Measurements from ENCODE around the gene GTPBP8.

Gene GTPBP8

GRCh38 chr3:112963683-112964082, 27.1 kb upstream of the GTPBP8 start:
- TF ChIP-seq TCF12 (IDR thresholded peaks at IDR 0.05; ENCODE audit: low read depth) (no peak), EGR1 (IDR thresholded peaks at IDR 0.05) (no peak), YY1 (IDR thresholded peaks at IDR 0.05; ENCODE audit: low read depth) (no peak), TEAD4 (IDR thresholded peaks at IDR 0.05) (no peak), NFIC (IDR thresholded peaks at IDR 0.05) (no peak), USF1 (IDR thresholded peaks at IDR 0.05) (no peak), ZBTB7A (IDR thresholded peaks at IDR 0.05; ENCODE audit: low read depth) (no peak), RAD21 (IDR thresholded peaks at IDR 0.05; ENCODE audit: low read depth) (no peak), CEBPB (IDR thresholded peaks at IDR 0.05) (no peak), MAX (IDR thresholded peaks at IDR 0.05) (no peak), EP300 (IDR thresholded peaks at IDR 0.05; ENCODE audit: borderline replicate concordance) (no peak), FOXM1 (IDR thresholded peaks at IDR 0.05; ENCODE audit: borderline replicate concordance, low read depth) (no peak), CREB1 (IDR thresholded peaks at IDR 0.05; ENCODE audit: low read depth) (no peak), REST (IDR thresholded peaks at IDR 0.05; ENCODE audit: low read depth) (no peak)

- TF ChIP-seq REST (IDR thresholded peaks at IDR 0.05; ENCODE audit: low read depth) (no peak), MAX (IDR thresholded peaks at IDR 0.05) (no peak), NFIC (IDR thresholded peaks at IDR 0.05) (no peak), TEAD4 (IDR thresholded peaks at IDR 0.05) (no peak), CEBPB (IDR thresholded peaks at IDR 0.05) (no peak), ZBTB7A (IDR thresholded peaks at IDR 0.05; ENCODE audit: low read depth) (no peak), CREB1 (IDR thresholded peaks at IDR 0.05; ENCODE audit: low read depth) (no peak), TCF12 (IDR thresholded peaks at IDR 0.05; ENCODE audit: low read depth) (no peak), TAF1 (IDR thresholded peaks at IDR 0.05; ENCODE audit: low read depth) (no peak), USF1 (IDR thresholded peaks at IDR 0.05) (no peak), RAD21 (IDR thresholded peaks at IDR 0.05; ENCODE audit: low read depth) (no peak), YY1 (IDR thresholded peaks at IDR 0.05; ENCODE audit: low read depth) (no peak), FOXM1 (IDR thresholded peaks at IDR 0.05; ENCODE audit: borderline replicate concordance, low read depth) (no peak), EGR1 (IDR thresholded peaks at IDR 0.05) (no peak), EP300 (IDR thresholded peaks at IDR 0.05; ENCODE audit: borderline replicate concordance) (no peak)
These were observed 25.1 kb upstream of the GTPBP8 start for GRCh38 chr3:112965656-112966055.

GRCh38 chr3:112966633-112967032, 24.2 kb upstream of the GTPBP8 start:
- no peak for TF ChIP-seq NFIC (IDR thresholded peaks at IDR 0.05)
- TF ChIP-seq TEAD4 (IDR thresholded peaks at IDR 0.05), result no peak
- TF ChIP-seq TAF1 (IDR thresholded peaks at IDR 0.05; ENCODE audit: low read depth), result no peak
- no peak for TF ChIP-seq REST (IDR thresholded peaks at IDR 0.05; ENCODE audit: low read depth)
- no peak for TF ChIP-seq TCF12 (IDR thresholded peaks at IDR 0.05; ENCODE audit: low read depth)
- TF ChIP-seq FOXM1 (IDR thresholded peaks at IDR 0.05; ENCODE audit: borderline replicate concordance, low read depth), result no peak
- no peak for TF ChIP-seq USF1 (IDR thresholded peaks at IDR 0.05)
- no peak for TF ChIP-seq CEBPB (IDR thresholded peaks at IDR 0.05)

- TF ChIP-seq CEBPB (IDR thresholded peaks at IDR 0.05) (no peak), NFIC (IDR thresholded peaks at IDR 0.05) (no peak), USF1 (IDR thresholded peaks at IDR 0.05) (no peak), RAD21 (IDR thresholded peaks at IDR 0.05; ENCODE audit: low read depth) (no peak), CREB1 (IDR thresholded peaks at IDR 0.05; ENCODE audit: low read depth) (no peak), FOXM1 (IDR thresholded peaks at IDR 0.05; ENCODE audit: borderline replicate concordance, low read depth) (no peak), TCF12 (IDR thresholded peaks at IDR 0.05; ENCODE audit: low read depth) (no peak), MAX (IDR thresholded peaks at IDR 0.05) (no peak), EGR1 (IDR thresholded peaks at IDR 0.05) (no peak), TEAD4 (IDR thresholded peaks at IDR 0.05) (no peak)
These were observed 23.4 kb upstream of the GTPBP8 start for GRCh38 chr3:112967425-112967824.
